ENCODE measurements around the gene PRPF31. TPM values are rescaled to one million over a fixed set of nuclear protein-coding genes. Genes with fewer than 3 reads are reported as not detected.

PRPF31 gene
- total RNA-seq, 2 experiments from 2014 or later = 47.8 to 53.0 TPM

DNA sequence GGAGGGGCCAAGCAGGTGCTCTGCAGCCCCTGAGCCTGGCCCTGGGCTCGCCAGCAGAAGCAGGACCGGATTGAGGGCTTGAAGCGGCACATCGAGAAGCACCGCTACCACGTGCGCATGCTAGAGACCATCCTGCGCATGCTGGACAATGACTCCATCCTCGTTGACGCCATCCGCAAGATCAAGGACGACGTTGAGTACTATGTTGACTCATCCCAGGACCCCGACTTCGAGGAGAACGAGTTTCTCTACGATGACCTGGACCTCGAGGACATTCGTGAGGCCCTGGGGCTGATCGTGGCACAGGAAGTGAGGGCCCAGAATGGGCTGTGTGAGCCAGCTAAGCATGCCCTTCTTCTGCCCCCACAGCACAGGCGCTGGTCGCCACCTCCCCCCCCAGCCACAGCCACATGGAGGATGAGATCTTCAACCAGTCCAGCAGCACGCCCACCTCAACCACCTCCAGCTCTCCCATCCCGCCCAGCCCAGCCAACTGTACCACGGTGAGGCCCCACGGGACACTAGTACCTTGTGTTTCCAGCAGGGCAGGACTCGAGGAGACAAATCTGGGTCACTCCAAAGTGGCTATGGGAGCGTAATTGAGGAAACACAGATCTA is 30.1 kb downstream of the PRPF31 start:
- ChIA-PET CTCF (ENCODE audit: unreplicated experiment) (no interaction called here), POLR2A (no interaction called here)
- Histone ChIP-seq H3K4me2 (ENCODE audit: low read length) (no peak overlapping the region), H3K79me2 (ENCODE audit: insufficient read depth, low read depth, low read length) (peaks cover 4% of the 10 kb centered on the region; the same call in 1 of the 2 replicates), H3K4me1 (ENCODE audit: insufficient read depth, low read length, poor library complexity, severe bottlenecking) (no peaks in the 10 kb centered on the region), H3K4me3 (ENCODE audit: low read depth, low read length, poor library complexity, severe bottlenecking) (no peak overlapping the region), H4K20me1 (ENCODE audit: insufficient read depth, low read length) (no peaks in the 10 kb centered on the region), H3K36me3 (ENCODE audit: insufficient read depth, low read length) (peaks cover 97% of the 10 kb centered on the region), H3K27ac (ENCODE audit: low read depth, low read length, poor library complexity, severe bottlenecking) (no peak overlapping the region), H2AFZ (ENCODE audit: low read length) (no peak overlapping the region), H3K9me3 (ENCODE audit: low read length) (no peaks in the 10 kb centered on the region), H3K9me2 (ENCODE audit: insufficient read depth, low read length) (no peaks in the 10 kb centered on the region)
- DNase-seq (ENCODE audit: low spot score) = no peak
- intact Hi-C loops (cut with micrococcal nuclease; ENCODE audit: unreplicated experiment) = no loop called here
- BruUV-seq (replicated peaks) = no TSS peak
- TF ChIP-seq CTCF (conservative IDR thresholded peaks at IDR 0.05; ENCODE audit: low read length) (no peak), EZH2phosphoT487 (IDR thresholded peaks at IDR 0.05; ENCODE audit: borderline replicate concordance, low read depth, low read length) (no peak)

DNA sequence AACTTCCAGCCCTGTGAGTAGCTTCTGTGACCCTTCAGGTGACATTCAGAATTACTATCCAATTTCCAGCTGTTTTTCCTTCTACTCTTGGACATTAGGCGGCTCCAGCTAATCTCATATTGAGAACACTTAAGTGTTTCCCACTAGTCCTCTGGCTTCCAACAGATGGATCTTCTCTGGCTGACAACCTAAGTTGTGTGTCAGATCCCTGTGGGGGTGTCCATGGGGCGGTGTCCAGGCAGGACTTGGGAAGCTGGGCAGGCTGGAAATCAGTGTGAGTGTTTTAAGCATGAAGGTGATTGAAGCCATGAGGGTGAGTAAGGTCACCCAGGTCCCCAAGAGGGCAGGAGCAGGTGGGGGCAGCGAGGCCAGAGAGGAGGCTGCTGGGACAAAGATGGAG is 32.1 kb downstream of the PRPF31 start:
- H3K4me2 ChIP-seq (ENCODE audit: low read length) = no peak overlapping the region
- no peak for DNase-seq (ENCODE audit: low spot score)
- no peaks in the 10 kb centered on the region for H4K20me1 ChIP-seq (ENCODE audit: insufficient read depth, low read length)
- intact Hi-C loops (cut with micrococcal nuclease; ENCODE audit: unreplicated experiment) = no loop called here
- ChIA-PET POLR2A (no interaction called here), CTCF (ENCODE audit: unreplicated experiment) (no interaction called here)
- H3K27ac ChIP-seq (ENCODE audit: low read depth, low read length, poor library complexity, severe bottlenecking) = no peak overlapping the region
- no peaks in the 10 kb centered on the region for H3K4me1 ChIP-seq (ENCODE audit: insufficient read depth, low read length, poor library complexity, severe bottlenecking)
- no peaks in the 10 kb centered on the region for H3K79me2 ChIP-seq (ENCODE audit: insufficient read depth, low read depth, low read length)
- H3K36me3 ChIP-seq (ENCODE audit: insufficient read depth, low read length) = peaks cover 96% of the 10 kb centered on the region
- TF ChIP-seq EZH2phosphoT487 (IDR thresholded peaks at IDR 0.05; ENCODE audit: borderline replicate concordance, low read depth, low read length) (no peak), CTCF (conservative IDR thresholded peaks at IDR 0.05; ENCODE audit: low read length) (no peak)
- H2AFZ ChIP-seq (ENCODE audit: low read length) = no peak overlapping the region
- H3K4me3 ChIP-seq (ENCODE audit: low read depth, low read length, poor library complexity, severe bottlenecking) = no peak overlapping the region
- H3K9me3 ChIP-seq (ENCODE audit: low read length) = no peaks in the 10 kb centered on the region
- no TSS peak for BruUV-seq (replicated peaks)
- no peaks in the 10 kb centered on the region for H3K9me2 ChIP-seq (ENCODE audit: insufficient read depth, low read length)

- DNase-seq (ENCODE audit: low spot score) = no peak
- no peak overlapping the region for H3K27ac ChIP-seq (ENCODE audit: low read depth, low read length, poor library complexity, severe bottlenecking)
- peaks cover 96% of the 10 kb centered on the region for H3K36me3 ChIP-seq (ENCODE audit: insufficient read depth, low read length)
- no peaks in the 10 kb centered on the region for H3K79me2 ChIP-seq (ENCODE audit: insufficient read depth, low read depth, low read length)
- BruUV-seq (replicated peaks) = no TSS peak
- intact Hi-C loops (cut with micrococcal nuclease; ENCODE audit: unreplicated experiment) = no loop called here
- no peak overlapping the region for H3K4me2 ChIP-seq (ENCODE audit: low read length)
- no peak overlapping the region for H3K4me3 ChIP-seq (ENCODE audit: low read depth, low read length, poor library complexity, severe bottlenecking)
- POLR2A ChIA-PET = no interaction called here
- no peaks in the 10 kb centered on the region for H3K9me2 ChIP-seq (ENCODE audit: insufficient read depth, low read length)
- H4K20me1 ChIP-seq (ENCODE audit: insufficient read depth, low read length) = no peaks in the 10 kb centered on the region
- CTCF ChIA-PET (ENCODE audit: unreplicated experiment) = no interaction called here
- H2AFZ ChIP-seq (ENCODE audit: low read length) = no peak overlapping the region
- TF ChIP-seq EZH2phosphoT487 (IDR thresholded peaks at IDR 0.05; ENCODE audit: borderline replicate concordance, low read depth, low read length) (no peak), CTCF (conservative IDR thresholded peaks at IDR 0.05; ENCODE audit: low read length) (no peak)
- no peaks in the 10 kb centered on the region for H3K4me1 ChIP-seq (ENCODE audit: insufficient read depth, low read length, poor library complexity, severe bottlenecking)
- H3K9me3 ChIP-seq (ENCODE audit: low read length) = no peaks in the 10 kb centered on the region
These were observed 32.6 kb downstream of the PRPF31 start for GRCh38 chr19:54148158-54148557.
